Activated CD4-positive, alpha-beta T cell treated with anti-CD3 and anti-CD28 coated beads, Interleukin-2, amount 50 U/mL, for 1 hour (primary cell): ENCODE data around the gene NEURL1B.

Experiments used
- DNase-seq: peaks from one replicate; pipeline ENCODE4 v3.0.0-alpha.2; 2020

The NEURL1B gene

GRCh38 chr5:172610643-172611042 lies 30.4 kb upstream of the NEURL1B start:
- no peak for DNase-seq

GRCh38 chr5:172611913-172612312 lies 29.1 kb upstream of the NEURL1B start:
- no peak for DNase-seq

- no peak for DNase-seq
These were observed 28.3 kb upstream of the NEURL1B start for GRCh38 chr5:172612771-172613170.

GRCh38 chr5:172616136-172616535 lies 24.9 kb upstream of the NEURL1B start:
- DNase-seq = no peak

- no peak for DNase-seq
These were observed 24.3 kb upstream of the NEURL1B start for GRCh38 chr5:172616730-172617129.

GRCh38 chr5:172617817-172618216 lies 23.2 kb upstream of the NEURL1B start:
- no peak for DNase-seq

- no peak for DNase-seq
These were observed 22.3 kb upstream of the NEURL1B start for GRCh38 chr5:172618574-172619365.

GRCh38 chr5:172620506-172620905 lies 20.6 kb upstream of the NEURL1B start:
- no peak for DNase-seq

- no peak for DNase-seq
These were observed 18.7 kb upstream of the NEURL1B start for GRCh38 chr5:172622091-172623046.

GRCh38 chr5:172623313-172623980 lies 17.6 kb upstream of the NEURL1B start:
- DNase-seq = no peak

GRCh38 chr5:172624083-172624995 lies 16.7 kb upstream of the NEURL1B start:
- no peak for DNase-seq

GRCh38 chr5:172624996-172625964 lies 15.8 kb upstream of the NEURL1B start:
- DNase-seq = no peak

- no peak for DNase-seq
These were observed 15.0 kb upstream of the NEURL1B start for GRCh38 chr5:172626031-172626581.

GRCh38 chr5:172630082-172630481 lies 11.0 kb upstream of the NEURL1B start:
- no peak for DNase-seq

GRCh38 chr5:172630482-172630881 lies 10.6 kb upstream of the NEURL1B start:
- no peak for DNase-seq

- DNase-seq = no peak
These were observed 10.1 kb upstream of the NEURL1B start for GRCh38 chr5:172630986-172631385.

- no peak for DNase-seq
These were observed 8.5 kb upstream of the NEURL1B start for GRCh38 chr5:172632346-172633092.

GRCh38 chr5:172633403-172633970 lies 7.6 kb upstream of the NEURL1B start:
- DNase-seq = no peak

- no peak for DNase-seq
These were observed 6.8 kb upstream of the NEURL1B start for GRCh38 chr5:172634106-172634899.
